HCT116 (cell line): ENCODE measurements around the gene SLC25A13. TPM values are rescaled to one million over a fixed set of nuclear protein-coding genes. Genes with fewer than 3 reads are reported as not detected.

Experiments used
- ATAC-seq: fragments of 200-7000 bp; cut with Tn5 transposase; 2 replicates; pipeline ENCODE4 v1.9.1; 2020; ENCODE audit warnings: mild to moderate bottlenecking, moderate library complexity
- BruUV-seq: library from RNA; stranded (reverse); fragments of 400-500 nt; replicated peaks from 2 replicates; lab custom pipeline; 2021; lab: Mats Ljungman, UMichigan
- CTCF ChIA-PET: fragments of 300-600 bp; sonication (Branson Sonifier 250); formaldehyde crosslinking; loops from one replicate; lab custom pipeline; 2021; ENCODE audit warnings: antibody characterized with exemption; lab: Charles Lee
- POLR2A ChIA-PET: fragments of 300-600, 350-600 bp; sonication (Branson Sonifier 250); formaldehyde crosslinking; loops from one replicate; lab custom pipeline; 2021; ENCODE audit warnings: antibody characterized with exemption; lab: Charles Lee
- RAD21 ChIA-PET, 2 experiments: fragments of 300-600 bp; sonication (Branson Sonifier 250); formaldehyde crosslinking; loops; one replicate each; lab custom pipeline; 2023; ENCODE audit warnings: low total read pairs in 2 of 2; ENCODE audit not compliant: uncharacterized antibody in 2 of 2, unreplicated experiment in 2 of 2, low non-redundant PET in 1 of 2; lab: Charles Lee
- DNase-seq: peaks from one replicate; pipeline ENCODE4 v3.0.0-alpha.2; 2010; ENCODE audit warnings: low read depth, low spot score
- H2AFZ ChIP-seq: fragments of 200-600 bp; shearing (Covaris generic), sonication (generic); 2 replicates; pipeline ENCODE4 v1.6.1; 2017; ENCODE audit warnings: low read depth, mixed run types, mixed read lengths, antibody characterized with exemption, low read length; ENCODE audit not compliant: poor library complexity, severe bottlenecking
- H3K27ac ChIP-seq: 2 replicates; pipeline ENCODE4 v1.5.1; 2012; ENCODE audit warnings: low read depth, low read length
- H3K27me3 ChIP-seq: fragments of 200-600 bp; sonication (generic); 2 replicates; pipeline ENCODE4 v1.6.1; 2016; ENCODE audit warnings: mixed run types, low read length, mixed read lengths; ENCODE audit not compliant: insufficient read depth
- H3K36me3 ChIP-seq, 2 experiments: fragments of 200-500 bp in 1 of 2; fragments of 200-600 bp in 1 of 2; sonication (Bioruptor generic) in 1 of 2; sonication (generic) in 1 of 2; 2 replicates each; pipeline versions ENCODE4 v1.5.1 to v1.6.1; 2014 to 2016; ENCODE audit warnings: low read length in 2 of 2, inconsistent platforms in 1 of 2, mixed read lengths in 1 of 2, mixed run types in 1 of 2; ENCODE audit not compliant: insufficient read depth in 2 of 2, control insufficient read depth in 1 of 2
- H3K4me1 ChIP-seq, 2 experiments: fragments of 200-600 bp in 1 of 2; sonication (generic) in 1 of 2; 2 replicates each; pipeline versions ENCODE4 v1.5.1 to v1.6.1; 2012 to 2017; ENCODE audit warnings: low read length in 2 of 2, inconsistent platforms in 1 of 2, mild to moderate bottlenecking in 1 of 2, mixed read lengths in 1 of 2, mixed run types in 1 of 2, moderate library complexity in 1 of 2; ENCODE audit not compliant: insufficient read depth in 2 of 2, control insufficient read depth in 1 of 2
- H3K4me2 ChIP-seq: fragments of 200-600 bp; sonication (generic); 2 replicates; pipeline ENCODE4 v1.6.1; 2017; ENCODE audit warnings: mixed run types, low read length, mixed read lengths
- H3K4me3 ChIP-seq, 2 experiments: fragments of 200-600 bp in 1 of 2; sonication (generic) in 1 of 2; replicated peaks in 1 of 2; 2 replicates each; pipeline ENCODE4 v1.5.1; 2011 to 2016; ENCODE audit warnings: low read length in 2 of 2, control low read depth in 1 of 2, low read depth in 1 of 2, mild to moderate bottlenecking in 1 of 2, mixed read lengths in 1 of 2, mixed run types in 1 of 2
- H3K79me2 ChIP-seq: fragments of 200-600 bp; sonication (generic); 2 replicates; pipeline ENCODE4 v1.6.1; 2017; ENCODE audit warnings: mild to moderate bottlenecking, mixed run types, low read length, moderate library complexity, mixed read lengths; ENCODE audit not compliant: insufficient read depth
- H3K9ac ChIP-seq: fragments of 200-600 bp; sonication (generic); 2 replicates; pipeline ENCODE4 v1.6.1; 2016; ENCODE audit warnings: low read length, mixed read lengths
- H3K9me2 ChIP-seq: fragments of 200-600 bp; sonication (generic), shearing (Covaris generic); 2 replicates; pipeline ENCODE4 v1.6.1; 2017; ENCODE audit warnings: mixed run types, mild to moderate bottlenecking, moderate library complexity; ENCODE audit not compliant: insufficient read depth
- H3K9me3 ChIP-seq, 2 experiments: fragments of 200-500 bp in 1 of 2; fragments of 200-600 bp in 1 of 2; sonication (Bioruptor generic) in 1 of 2; sonication (generic) in 1 of 2; 2 replicates each; pipeline ENCODE4 v1.6.1; 2014 to 2017; ENCODE audit warnings: low read length in 2 of 2, mixed read lengths in 2 of 2, inconsistent platforms in 1 of 2, low read depth in 1 of 2, mild to moderate bottlenecking in 1 of 2, mixed run types in 1 of 2, moderate library complexity in 1 of 2; ENCODE audit not compliant: control insufficient read depth in 1 of 2, insufficient read depth in 1 of 2
- H4K20me1 ChIP-seq: fragments of 200-600 bp; sonication (generic), shearing (Covaris generic); 2 replicates; pipeline ENCODE4 v1.6.1; 2017; ENCODE audit warnings: mixed run types, mild to moderate bottlenecking, moderate library complexity; ENCODE audit not compliant: insufficient read depth
- CBX3 ChIP-seq: IDR thresholded peaks from 2 replicates; pipeline ENCODE4 v1.6.1; 2012; ENCODE audit warnings: low read depth
- CEBPB ChIP-seq: IDR thresholded peaks from 2 replicates; pipeline ENCODE4 v1.6.1; 2012; ENCODE audit warnings: low read depth
- EZH2phosphoT487 ChIP-seq: fragments of 200-600 bp; IDR thresholded peaks from 2 replicates; pipeline ENCODE4 v1.6.1; 2018; ENCODE audit warnings: antibody characterized with exemption, borderline replicate concordance
- FOSL1 ChIP-seq: IDR thresholded peaks from 2 replicates; pipeline ENCODE4 v1.6.1; 2012; ENCODE audit warnings: low read depth
- POLR2A ChIP-seq: IDR thresholded peaks from 2 replicates; pipeline ENCODE4 v1.7.0; 2011; ENCODE audit warnings: borderline replicate concordance; ENCODE audit not compliant: insufficient read depth, insufficient read length; ENCODE audit errors: extremely low read depth
- RAD21 ChIP-seq: IDR thresholded peaks from 2 replicates; pipeline ENCODE4 v1.6.1; 2012; ENCODE audit warnings: low read depth, mild to moderate bottlenecking
- SIN3A ChIP-seq: IDR thresholded peaks from 2 replicates; pipeline ENCODE4 v1.6.1; 2012; ENCODE audit warnings: low read depth
- ZFX ChIP-seq: fragments of 450-650 bp; IDR thresholded peaks from 2 replicates; pipeline ENCODE4 v1.6.1; 2017
- ZNF274 ChIP-seq: fragments of 200-500 bp; sonication (Bioruptor generic); IDR thresholded peaks from 2 replicates; pipeline ENCODE4 v1.6.1; 2014; ENCODE audit warnings: mild to moderate bottlenecking, low read depth, low read length, inconsistent platforms
- intact Hi-C: fragments of 100-400 bp; cut with micrococcal nuclease; formaldehyde crosslinking; loops from 2 replicates; pipeline ENCODE4 v1.10.0; 2022
- total RNA-seq: library from RNA; stranded (reverse); gene quantifications from one replicate; pipeline ENCODE4 v1.2.1, GENCODE V29; 2021; ENCODE audit not compliant: unreplicated experiment

Gene SLC25A13
- total RNA-seq, 1 experiment from 2014 or later: 19.3 TPM

DNA sequence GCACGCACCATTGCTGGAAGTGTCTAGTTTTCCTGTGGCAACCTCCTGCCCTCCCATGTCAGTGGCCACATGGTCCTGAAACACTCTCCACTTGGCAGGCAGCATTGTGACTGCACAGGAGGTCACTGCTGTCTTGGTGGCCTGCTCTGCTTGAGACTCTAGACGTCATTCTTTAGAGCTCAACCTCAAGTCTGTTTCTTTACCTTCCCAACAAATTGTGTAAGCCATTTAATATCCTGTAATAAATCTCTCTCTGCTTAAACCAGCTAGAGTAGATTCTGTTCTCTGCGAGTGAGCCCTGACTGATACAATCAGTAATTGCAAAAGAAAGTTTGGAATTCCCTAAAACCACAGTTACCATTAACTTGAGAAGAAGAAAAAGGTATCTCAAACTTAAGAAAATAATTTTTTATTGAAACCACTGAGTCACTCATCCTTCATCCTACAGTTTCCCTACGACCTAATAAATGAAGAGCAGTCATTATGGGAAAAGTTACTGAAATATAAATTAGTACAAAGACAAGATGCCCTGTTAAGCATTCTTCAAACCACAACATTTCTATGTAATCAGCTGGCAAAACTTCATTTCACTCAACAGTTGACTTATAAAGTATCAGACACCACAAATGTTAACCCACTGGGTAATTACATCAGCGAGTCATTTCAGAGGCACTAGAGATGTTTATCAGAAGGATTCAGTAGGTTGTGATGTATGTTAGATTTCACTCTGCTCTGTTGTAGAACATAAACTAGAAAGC, 18.0 kb downstream of the SLC25A13 start:
- Histone ChIP-seq H3K4me1 (peaks cover 5 to 11% of the 10 kb centered on the region in 2 experiments; a peak in 2 of 4 replicates), H3K27me3 (no peaks in the 10 kb centered on the region), H3K4me3 (no peak overlapping the region), H4K20me1 (peaks cover 4% of the 10 kb centered on the region; the same call in 1 of the 2 replicates), H3K79me2 (peaks cover 87% of the 10 kb centered on the region), H3K4me2 (no peak overlapping the region; the same call in 1 of the 2 replicates), H3K36me3 (no peaks in the 10 kb centered on the region), H3K9ac (no peak overlapping the region), H3K9me3 (no peaks in the 10 kb centered on the region), H3K9me2 (no peaks in the 10 kb centered on the region), H3K27ac (no peak overlapping the region), H2AFZ (no peak overlapping the region)
- ATAC-seq (no peak), DNase-seq (no peak)
- no TSS peak for BruUV-seq
- RAD21 ChIA-PET: no interaction called here
- no peak for TF ChIP-seq ZNF274
- no peak for TF ChIP-seq SIN3A
- TF ChIP-seq CEBPB: no peak
- no peak for TF ChIP-seq RAD21
- no peak for TF ChIP-seq CBX3
- no peak for TF ChIP-seq EZH2phosphoT487
- no peak for TF ChIP-seq POLR2A
- no peak for TF ChIP-seq FOSL1
- POLR2A ChIA-PET: no interaction called here
- intact Hi-C loops: no loop called here
- CTCF ChIA-PET: no interaction called here

DNA sequence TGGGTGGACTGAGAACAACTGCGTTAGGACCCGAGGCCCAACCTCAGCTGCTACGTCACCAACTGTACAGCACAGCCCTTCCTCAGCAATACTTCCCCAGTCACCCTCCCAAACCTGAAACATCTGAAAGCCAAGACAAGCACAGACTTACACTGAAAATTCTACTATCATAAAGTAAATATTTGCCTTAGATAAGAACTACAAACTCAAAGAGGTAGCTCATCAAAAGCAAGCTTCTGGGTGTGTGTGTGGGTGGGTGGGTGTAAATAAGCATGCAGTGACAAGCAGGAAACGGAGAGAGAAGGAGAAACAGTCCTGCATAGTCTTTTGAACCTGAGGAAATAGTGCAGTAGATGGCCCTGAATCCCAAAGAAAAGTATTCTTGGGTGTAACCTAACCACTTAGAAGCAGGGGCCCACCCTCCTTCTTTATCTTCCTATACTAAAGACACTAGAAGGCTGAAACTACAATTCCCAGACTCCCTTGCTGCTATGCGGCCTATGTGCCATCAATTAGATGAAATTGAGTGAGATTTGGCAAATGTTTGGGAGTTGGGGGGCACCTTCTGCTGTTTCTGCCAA, 18.7 kb downstream of the SLC25A13 start:
- H3K27me3 ChIP-seq: no peaks in the 10 kb centered on the region
- no peaks in the 10 kb centered on the region; the same call in 1 of the 2 replicates for H4K20me1 ChIP-seq
- no peak for TF ChIP-seq ZNF274
- peak; percentile 15; the same call in 1 of the 2 replicates for TF ChIP-seq ZFX
- TF ChIP-seq, all 23 proteins: peak for 1
- no peak overlapping the region for H3K4me3 ChIP-seq
- no peak overlapping the region for H3K9ac ChIP-seq
- no peak overlapping the region for H3K4me2 ChIP-seq
- no TSS peak for BruUV-seq
- H3K27ac ChIP-seq: no peak overlapping the region
- peaks cover 86% of the 10 kb centered on the region for H3K79me2 ChIP-seq
- RAD21 ChIA-PET: no interaction called here
- POLR2A ChIA-PET: no interaction called here
- intact Hi-C loops: no loop called here
- peaks cover 5 to 11% of the 10 kb centered on the region in 2 experiments; a peak in 2 of 4 replicates for H3K4me1 ChIP-seq
- CTCF ChIA-PET: no interaction called here
- no peak overlapping the region for H2AFZ ChIP-seq
- DNase-seq: no peak
- H3K9me2 ChIP-seq: no peaks in the 10 kb centered on the region
- H3K9me3 ChIP-seq: no peaks in the 10 kb centered on the region
- H3K36me3 ChIP-seq: no peaks in the 10 kb centered on the region
- ATAC-seq: no peak
